Naive thymus-derived CD4-positive, alpha-beta T cell (primary cell): ENCODE data around the gene TNP2. TPM values are rescaled to one million over a fixed set of nuclear protein-coding genes. Genes with fewer than 3 reads are reported as not detected.

ENCODE experiments used
- ATAC-seq: fragments of 150-1000 bp; cut with Tn5 transposase; 2 replicates; pipeline ENCODE4 v1.10.0; 2021; ENCODE audit warnings: mild to moderate bottlenecking, moderate library complexity
- CTCF ChIA-PET: fragments of 350-600 bp; sonication (Branson Sonifier 250); formaldehyde crosslinking; loops from one replicate; lab custom pipeline; 2021; ENCODE audit warnings: antibody characterized with exemption; lab: Charles Lee
- POLR2A ChIA-PET: fragments of 350-600 bp; sonication (Branson Sonifier 250); formaldehyde crosslinking; loops from one replicate; lab custom pipeline; 2021; ENCODE audit warnings: antibody characterized with exemption, inconsistent platforms; lab: Charles Lee
- DNase-seq, 9 donors: peaks; one replicate each; pipeline versions ENCODE4 v3.0.0 to v3.0.0-alpha.2; 2020 to 2022; ENCODE audit warnings: mixed read lengths in 1 of 9
- H3K27ac ChIP-seq: one replicate; pipeline ENCODE4 v1.7.0; 2013; ENCODE audit warnings: mild to moderate bottlenecking, low read depth, low read length, moderate library complexity
- H3K27me3 ChIP-seq, 2 donors: one replicate each; pipeline ENCODE4 v1.7.0; 2013; ENCODE audit warnings: low read length in 2 of 2, mild to moderate bottlenecking in 2 of 2, moderate library complexity in 2 of 2; ENCODE audit not compliant: control insufficient read depth in 2 of 2, insufficient read depth in 2 of 2
- H3K36me3 ChIP-seq, 3 experiments: 1 replicate in 2 of 3; 2 replicates in 1 of 3; pipeline ENCODE4 v1.7.0; 2013; ENCODE audit warnings: low read length in 3 of 3, mild to moderate bottlenecking in 3 of 3, moderate library complexity in 1 of 3; ENCODE audit not compliant: insufficient read depth in 3 of 3, control insufficient read depth in 2 of 3
- H3K4me1 ChIP-seq, 2 donors: one replicate each; pipeline ENCODE4 v1.7.0; 2013; ENCODE audit warnings: low read length in 2 of 2, mild to moderate bottlenecking in 2 of 2, moderate library complexity in 1 of 2; ENCODE audit not compliant: control insufficient read depth in 2 of 2, insufficient read depth in 2 of 2
- H3K4me3 ChIP-seq: 2 replicates; pipeline ENCODE4 v1.7.0; 2013; ENCODE audit warnings: mild to moderate bottlenecking, low read length
- H3K9me3 ChIP-seq, 3 experiments: 1 replicate in 2 of 3; 2 replicates in 1 of 3; pipeline ENCODE4 v1.7.0; 2013; ENCODE audit warnings: low read length in 3 of 3; ENCODE audit not compliant: control insufficient read depth in 2 of 3
- H3K27ac Mint-ChIP-seq, 9 donors: one replicate each; pipeline ENCODE4 v1.8.0; 2020 to 2022; ENCODE audit warnings: mixed read lengths in 9 of 9, mild to moderate bottlenecking in 8 of 9, moderate library complexity in 5 of 9, inconsistent platforms in 2 of 9
- H3K27me3 Mint-ChIP-seq, 5 donors: one replicate each; pipeline ENCODE4 v1.8.0; 2021 to 2022; ENCODE audit warnings: mixed read lengths in 5 of 5, mild to moderate bottlenecking in 1 of 5
- H3K36me3 Mint-ChIP-seq, 5 donors: one replicate each; pipeline ENCODE4 v1.8.0; 2020 to 2022; ENCODE audit warnings: mixed read lengths in 5 of 5, mild to moderate bottlenecking in 3 of 5, inconsistent platforms in 1 of 5
- H3K4me1 Mint-ChIP-seq, 7 donors: one replicate each; pipeline ENCODE4 v1.8.0; 2020 to 2022; ENCODE audit warnings: mixed read lengths in 7 of 7, mild to moderate bottlenecking in 3 of 7, inconsistent platforms in 1 of 7
- H3K4me3 Mint-ChIP-seq, 10 donors: one replicate each; pipeline ENCODE4 v1.8.0; 2020 to 2022; ENCODE audit warnings: mild to moderate bottlenecking in 10 of 10, mixed read lengths in 10 of 10, moderate library complexity in 6 of 10, inconsistent platforms in 2 of 10
- H3K9me3 Mint-ChIP-seq, 11 donors: one replicate each; pipeline ENCODE4 v1.8.0; 2020 to 2022; ENCODE audit warnings: mixed read lengths in 11 of 11, mild to moderate bottlenecking in 4 of 11, inconsistent platforms in 1 of 11, moderate library complexity in 1 of 11
- intact Hi-C, 2 donors: fragments of 100-400 bp; cut with micrococcal nuclease; formaldehyde crosslinking; loops; one replicate each; pipeline ENCODE4 v1.15.1; 2023
- polyA plus RNA-seq, 2 donors: library from polyadenylated mRNA; unstranded; fragments of 300-500 nt; fragmentation: Illumina TruSeq; gene quantifications; one replicate each; pipeline ENCODE4 v1.2.3, GENCODE V29; 2021
- total RNA-seq, 6 experiments: library from RNA in 5 of 6; stranded (reverse) in 5 of 6; gene quantifications; 1 replicate in 5 of 6; 2 replicates in 1 of 6; pipeline ENCODE4 v1.2.3 and lab custom pipeline; 2021 to 2026

TNP2 gene
- total and polyA plus RNA-seq, 7 experiments from 2014 or later: not detected

GRCh38 chr16:11274964-11275363 is 5.8 kb upstream of the TNP2 start:
- Histone ChIP-seq H3K4me3 (no peak overlapping the region), H3K4me1 (no peaks in the 10 kb centered on the region), H3K9me3 (no peaks in the 10 kb centered on the region), H3K27ac (no peak overlapping the region), H3K27me3 (no peaks in the 10 kb centered on the region), H3K36me3 (no peaks in the 10 kb centered on the region)
- Mint-ChIP-seq H3K27me3 (peaks cover 0 to 16% (median 0%) of the 10 kb centered on the region in 5 donors), H3K9me3 (no peaks in the 10 kb centered on the region), H3K27ac (no peak overlapping the region), H3K36me3 (no peaks in the 10 kb centered on the region), H3K4me1 (peaks cover 0 to 10% (median 0%) of the 10 kb centered on the region in 7 donors), H3K4me3 (no peak overlapping the region)
- intact Hi-C loops: no loop called here
- ATAC-seq (no peak), DNase-seq (no peak)
- ChIA-PET CTCF (no interaction called here), POLR2A (no interaction called here)

- Mint-ChIP-seq H3K27ac (no peak overlapping the region), H3K4me3 (no peak overlapping the region), H3K4me1 (peaks cover 0 to 5% (median 0%) of the 10 kb centered on the region in 7 donors), H3K36me3 (no peaks in the 10 kb centered on the region), H3K9me3 (no peaks in the 10 kb centered on the region), H3K27me3 (peaks cover 0 to 13% (median 0%) of the 10 kb centered on the region in 5 donors)
- Histone ChIP-seq H3K9me3 (no peaks in the 10 kb centered on the region), H3K27me3 (no peaks in the 10 kb centered on the region), H3K4me3 (no peak overlapping the region), H3K36me3 (no peaks in the 10 kb centered on the region), H3K4me1 (no peaks in the 10 kb centered on the region), H3K27ac (no peak overlapping the region)
- intact Hi-C loops: no loop called here
- ChIA-PET POLR2A (interaction anchor here (0.7 kb wide), 2 partner anchors 12 to 35 kb away, joined by 3 read pairs; no protein-coding TSS in a partner anchor), CTCF (no interaction called here)
- no peak for ATAC-seq
- DNase-seq: no peak
These were observed 4.7 kb upstream of the TNP2 start for GRCh38 chr16:11273721-11274324.

GRCh38 chr16:11272921-11273720 is 4.0 kb upstream of the TNP2 start, which contains the start of gene PRM3:
Gene PRM3 (minus strand): TSS chr16:11273629. CDS start chr16:11273595, 34 bp downstream.
- Histone ChIP-seq H3K27me3 (no peaks in the 10 kb centered on the region), H3K9me3 (no peaks in the 10 kb centered on the region), H3K4me3 (no peak within 1 kb of the TSS), H3K27ac (no peak within 1 kb of the TSS), H3K4me1 (no peaks in the 10 kb centered on the region), H3K36me3 (no peaks in the 10 kb centered on the region)
- peaks cover 0 to 4% (median 0%) of the 10 kb centered on the region in 11 donors for H3K9me3 Mint-ChIP-seq
- no peak for ATAC-seq
- intact Hi-C loops: no loop called here
- ChIA-PET CTCF (no interaction called here), POLR2A (interaction anchor here (1.1 kb wide), 1 partner anchor 25 kb away, joined by 3 read pairs; no protein-coding TSS in a partner anchor)
- H3K4me1 Mint-ChIP-seq: peaks cover 0 to 5% (median 0%) of the 10 kb centered on the region in 7 donors
- no peak for DNase-seq
- no peak within 1 kb of the TSS for H3K27ac Mint-ChIP-seq
- H3K27me3 Mint-ChIP-seq: peaks cover 0 to 20% (median 0%) of the 10 kb centered on the region in 5 donors
- H3K36me3 Mint-ChIP-seq: peaks cover 0 to 4% (median 0%) of the 10 kb centered on the region in 5 donors
- H3K4me3 Mint-ChIP-seq: no peak within 1 kb of the TSS

- Mint-ChIP-seq H3K36me3 (peaks cover 0 to 4% (median 0%) of the 10 kb centered on the region in 5 donors), H3K9me3 (peaks cover 0 to 4% (median 0%) of the 10 kb centered on the region in 11 donors), H3K4me3 (no peak overlapping the region), H3K27me3 (peaks cover 0 to 17% (median 0%) of the 10 kb centered on the region in 5 donors), H3K4me1 (peaks cover 0 to 5% (median 0%) of the 10 kb centered on the region in 7 donors), H3K27ac (no peak overlapping the region)
- no peaks in the 10 kb centered on the region for H3K9me3 ChIP-seq
- POLR2A ChIA-PET: interaction anchor here (0.9 to 1.1 kb wide), 2 partner anchors 16 to 25 kb away, joined by 3 to 5 read pairs; partner anchors contain the start of gene SOCS1
- no peak overlapping the region for H3K4me3 ChIP-seq
- H3K27ac ChIP-seq: no peak overlapping the region
- ATAC-seq (no peak), DNase-seq (no peak)
- H3K4me1 ChIP-seq: no peaks in the 10 kb centered on the region
- intact Hi-C loops: no loop called here
- no peaks in the 10 kb centered on the region for H3K27me3 ChIP-seq
- CTCF ChIA-PET: no interaction called here
- H3K36me3 ChIP-seq: no peaks in the 10 kb centered on the region
These were observed 3.4 kb upstream of the TNP2 start for GRCh38 chr16:11272484-11272883.

- intact Hi-C loops: no loop called here
- POLR2A ChIA-PET: interaction anchor here (0.9 kb wide), 1 partner anchor 15 kb away, joined by 5 read pairs; the partner anchor contains the start of gene SOCS1
- peaks cover 0 to 4% (median 0%) of the 10 kb centered on the region in 5 donors for H3K36me3 Mint-ChIP-seq
- no peak overlapping the region for H3K27ac Mint-ChIP-seq
- Histone ChIP-seq H3K27ac (no peak overlapping the region), H3K36me3 (no peaks in the 10 kb centered on the region), H3K9me3 (no peaks in the 10 kb centered on the region), H3K4me1 (no peaks in the 10 kb centered on the region), H3K27me3 (no peaks in the 10 kb centered on the region), H3K4me3 (no peak overlapping the region)
- peaks cover 0 to 3% (median 0%) of the 10 kb centered on the region in 7 donors for H3K4me1 Mint-ChIP-seq
- no peak for ATAC-seq
- H3K27me3 Mint-ChIP-seq: peaks cover 0 to 13% (median 0%) of the 10 kb centered on the region in 5 donors
- no peak for DNase-seq
- CTCF ChIA-PET: interaction anchor here (1.0 kb wide), 1 partner anchor 8 kb away, joined by 3 read pairs; no protein-coding TSS in a partner anchor
- no peak overlapping the region for H3K4me3 Mint-ChIP-seq
- H3K9me3 Mint-ChIP-seq: peaks cover 0 to 4% (median 0%) of the 10 kb centered on the region in 11 donors
These were observed 2.5 kb upstream of the TNP2 start for GRCh38 chr16:11271610-11272009.

GRCh38 chr16:11270602-11271162 is 1.6 kb upstream of the TNP2 start:
- peak overlapping the region in 1 of 9 donors; percentile 12 for H3K27ac Mint-ChIP-seq
- POLR2A ChIA-PET: interaction anchor here (1.0 kb wide), 1 partner anchor 12 kb away, joined by 3 read pairs; no protein-coding TSS in a partner anchor
- Histone ChIP-seq H3K36me3 (no peaks in the 10 kb centered on the region), H3K9me3 (no peaks in the 10 kb centered on the region), H3K27ac (no peak overlapping the region), H3K4me1 (no peaks in the 10 kb centered on the region), H3K4me3 (no peak overlapping the region), H3K27me3 (no peaks in the 10 kb centered on the region)
- DNase-seq: no peak
- peaks cover 0 to 4% (median 0%) of the 10 kb centered on the region in 11 donors for H3K9me3 Mint-ChIP-seq
- H3K27me3 Mint-ChIP-seq: peaks cover 0 to 13% (median 0%) of the 10 kb centered on the region in 5 donors
- CTCF ChIA-PET: no interaction called here
- no peak overlapping the region for H3K4me3 Mint-ChIP-seq
- intact Hi-C loops: no loop called here
- H3K36me3 Mint-ChIP-seq: peaks cover 0 to 4% (median 0%) of the 10 kb centered on the region in 5 donors
- ATAC-seq: no peak
- H3K4me1 Mint-ChIP-seq: peaks cover 0 to 4% (median 0%) of the 10 kb centered on the region in 7 donors
